ENCODE results near the gene MFRP.

Gene MFRP

GRCh38 chr11:119307974-119308373 lies 38.5 kb downstream of the MFRP start:
- Histone ChIP-seq H3K27me3 (ENCODE audit: insufficient read depth, low read length, poor library complexity, severe bottlenecking) (no peaks in the 10 kb centered on the region), H3F3A (ENCODE audit: low read depth) (no peaks in the 10 kb centered on the region), H4K20me1 (ENCODE audit: insufficient read depth, low read length, poor library complexity, severe bottlenecking) (no peaks in the 10 kb centered on the region), H3K4me2 (ENCODE audit: low read depth, low read length, poor library complexity, severe bottlenecking) (no peak overlapping the region), H3K4me3 (ENCODE audit: low read length, poor library complexity, severe bottlenecking) (no peak overlapping the region), H3K9me2 (replicated peaks; ENCODE audit: low read depth, low read length) (no peaks in the 10 kb centered on the region), H2AFZ (ENCODE audit: low read length) (no peak overlapping the region), H3K9ac (ENCODE audit: low read depth, low read length, poor library complexity, severe bottlenecking) (no peak overlapping the region), H3K4me1 (ENCODE audit: insufficient read depth, low read length, poor library complexity, severe bottlenecking) (peaks cover 6% of the 10 kb centered on the region), H3K79me2 (ENCODE audit: insufficient read depth, low read length) (no peaks in the 10 kb centered on the region), H3K36me3 (ENCODE audit: insufficient read depth, low read length) (peaks cover 15% of the 10 kb centered on the region; the same call in 1 of the 2 replicates), H3K9me3 (ENCODE audit: insufficient read depth, low read depth, low read length) (no peaks in the 10 kb centered on the region)
- TF ChIP-seq CTCF (conservative IDR thresholded peaks at IDR 0.05; ENCODE audit: low read length) (no peak), EZH2phosphoT487 (IDR thresholded peaks at IDR 0.05; ENCODE audit: borderline replicate concordance) (no peak)

- no peak overlapping the region for H3K4me3 ChIP-seq (ENCODE audit: low read length, poor library complexity, severe bottlenecking)
- no peak overlapping the region for H3K9ac ChIP-seq (ENCODE audit: low read depth, low read length, poor library complexity, severe bottlenecking)
Observed at GRCh38 chr11:119307219-119307618, 39.3 kb downstream of the MFRP start.

GRCh38 chr11:119306373-119306890 lies 40.1 kb downstream of the MFRP start:
- H3K4me3 ChIP-seq (ENCODE audit: low read length, poor library complexity, severe bottlenecking): no peak overlapping the region
- H3K4me2 ChIP-seq (ENCODE audit: low read depth, low read length, poor library complexity, severe bottlenecking): no peak overlapping the region
- H3K4me1 ChIP-seq (ENCODE audit: insufficient read depth, low read length, poor library complexity, severe bottlenecking): peaks cover 6% of the 10 kb centered on the region
- TF ChIP-seq CTCF (conservative IDR thresholded peaks at IDR 0.05; ENCODE audit: low read length): no peak
- TF ChIP-seq EZH2phosphoT487 (IDR thresholded peaks at IDR 0.05; ENCODE audit: borderline replicate concordance): no peak
- H3K27me3 ChIP-seq (ENCODE audit: insufficient read depth, low read length, poor library complexity, severe bottlenecking): no peaks in the 10 kb centered on the region
- H3K79me2 ChIP-seq (ENCODE audit: insufficient read depth, low read length): no peaks in the 10 kb centered on the region
- H3K9ac ChIP-seq (ENCODE audit: low read depth, low read length, poor library complexity, severe bottlenecking): no peak overlapping the region
- no peak overlapping the region for H2AFZ ChIP-seq (ENCODE audit: low read length)
- H3K36me3 ChIP-seq (ENCODE audit: insufficient read depth, low read length): peaks cover 30% of the 10 kb centered on the region
- H3K9me3 ChIP-seq (ENCODE audit: insufficient read depth, low read depth, low read length): no peaks in the 10 kb centered on the region
- no peaks in the 10 kb centered on the region for H3K9me2 ChIP-seq (replicated peaks; ENCODE audit: low read depth, low read length)
- no peaks in the 10 kb centered on the region for H3F3A ChIP-seq (ENCODE audit: low read depth)
- H4K20me1 ChIP-seq (ENCODE audit: insufficient read depth, low read length, poor library complexity, severe bottlenecking): no peaks in the 10 kb centered on the region

More at GRCh38 chr11:119307219-119307618, 39.3 kb downstream of the MFRP start:
- Histone ChIP-seq H3K9me2 (replicated peaks; ENCODE audit: low read depth, low read length) (no peaks in the 10 kb centered on the region), H3K9me3 (ENCODE audit: insufficient read depth, low read depth, low read length) (no peaks in the 10 kb centered on the region), H4K20me1 (ENCODE audit: insufficient read depth, low read length, poor library complexity, severe bottlenecking) (no peaks in the 10 kb centered on the region), H3K79me2 (ENCODE audit: insufficient read depth, low read length) (no peaks in the 10 kb centered on the region), H3K4me2 (ENCODE audit: low read depth, low read length, poor library complexity, severe bottlenecking) (no peak overlapping the region), H2AFZ (ENCODE audit: low read length) (no peak overlapping the region), H3K36me3 (ENCODE audit: insufficient read depth, low read length) (peaks cover 22% of the 10 kb centered on the region; the same call in 1 of the 2 replicates), H3K27me3 (ENCODE audit: insufficient read depth, low read length, poor library complexity, severe bottlenecking) (no peaks in the 10 kb centered on the region), H3F3A (ENCODE audit: low read depth) (no peaks in the 10 kb centered on the region), H3K4me1 (ENCODE audit: insufficient read depth, low read length, poor library complexity, severe bottlenecking) (peaks cover 6% of the 10 kb centered on the region)
- TF ChIP-seq CTCF (conservative IDR thresholded peaks at IDR 0.05; ENCODE audit: low read length) (peak; percentile 33; the same call in 1 of the 2 replicates), EZH2phosphoT487 (IDR thresholded peaks at IDR 0.05; ENCODE audit: borderline replicate concordance) (no peak)
